GM12873 (cell line): ENCODE data around the gene RNF126.

Experiments
- TF ChIP-seq, protein P1 (sequence below): IDR thresholded peaks from 2 replicates; pipeline ENCODE4 v1.5.1; 2012; ENCODE audit warnings: low read depth, mild to moderate bottlenecking, moderate library complexity, low read length, control low read depth; ENCODE audit not compliant: insufficient read depth; ENCODE audit errors: missing control alignments

The RNF126 gene

DNA sequence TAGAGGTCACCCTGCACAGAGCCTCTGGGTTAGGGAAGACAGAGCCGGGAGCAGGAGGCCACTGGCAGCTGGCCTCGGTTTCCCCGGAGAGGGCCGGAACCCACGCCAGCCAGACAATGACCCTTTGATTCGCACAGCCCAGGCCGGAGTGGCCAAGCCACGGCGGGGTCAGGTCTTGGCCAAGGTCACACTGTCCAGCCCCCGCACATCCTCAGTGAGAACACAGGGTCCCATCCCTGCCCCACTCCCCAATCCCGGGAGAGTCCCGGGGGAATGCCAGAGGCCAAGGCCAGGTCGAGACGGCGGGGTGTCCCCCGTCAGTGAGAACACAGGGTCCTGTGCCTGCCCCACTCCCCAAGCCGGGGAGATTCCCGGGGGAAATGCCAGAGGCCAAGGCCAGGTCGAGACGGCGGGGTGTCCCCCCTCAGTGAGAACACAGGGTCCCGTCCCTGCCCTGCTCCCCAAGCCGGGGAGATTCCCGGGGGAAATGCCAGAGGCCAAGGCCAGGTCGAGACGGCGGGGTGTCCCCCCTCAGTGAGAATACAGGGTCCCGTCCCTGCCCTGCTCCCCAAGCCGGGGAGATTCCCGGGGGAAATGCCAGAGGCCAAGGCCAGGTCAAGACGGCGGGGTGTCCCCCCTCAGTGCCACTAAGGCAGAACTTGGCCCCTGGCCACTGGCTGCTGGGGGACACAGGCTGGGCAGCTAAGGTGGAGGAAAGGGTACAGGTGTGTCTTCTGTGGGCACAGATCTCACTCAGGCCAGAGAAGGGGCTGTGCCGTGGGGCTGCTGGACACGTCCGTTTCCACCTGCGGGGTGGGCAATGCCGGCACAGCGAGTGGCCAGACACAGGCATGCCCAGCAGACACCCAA is 11.5 kb upstream of the RNF126 start:
- TF ChIP-seq, protein P1, sequence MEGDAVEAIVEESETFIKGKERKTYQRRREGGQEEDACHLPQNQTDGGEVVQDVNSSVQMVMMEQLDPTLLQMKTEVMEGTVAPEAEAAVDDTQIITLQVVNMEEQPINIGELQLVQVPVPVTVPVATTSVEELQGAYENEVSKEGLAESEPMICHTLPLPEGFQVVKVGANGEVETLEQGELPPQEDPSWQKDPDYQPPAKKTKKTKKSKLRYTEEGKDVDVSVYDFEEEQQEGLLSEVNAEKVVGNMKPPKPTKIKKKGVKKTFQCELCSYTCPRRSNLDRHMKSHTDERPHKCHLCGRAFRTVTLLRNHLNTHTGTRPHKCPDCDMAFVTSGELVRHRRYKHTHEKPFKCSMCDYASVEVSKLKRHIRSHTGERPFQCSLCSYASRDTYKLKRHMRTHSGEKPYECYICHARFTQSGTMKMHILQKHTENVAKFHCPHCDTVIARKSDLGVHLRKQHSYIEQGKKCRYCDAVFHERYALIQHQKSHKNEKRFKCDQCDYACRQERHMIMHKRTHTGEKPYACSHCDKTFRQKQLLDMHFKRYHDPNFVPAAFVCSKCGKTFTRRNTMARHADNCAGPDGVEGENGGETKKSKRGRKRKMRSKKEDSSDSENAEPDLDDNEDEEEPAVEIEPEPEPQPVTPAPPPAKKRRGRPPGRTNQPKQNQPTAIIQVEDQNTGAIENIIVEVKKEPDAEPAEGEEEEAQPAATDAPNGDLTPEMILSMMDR = no peak

DNA sequence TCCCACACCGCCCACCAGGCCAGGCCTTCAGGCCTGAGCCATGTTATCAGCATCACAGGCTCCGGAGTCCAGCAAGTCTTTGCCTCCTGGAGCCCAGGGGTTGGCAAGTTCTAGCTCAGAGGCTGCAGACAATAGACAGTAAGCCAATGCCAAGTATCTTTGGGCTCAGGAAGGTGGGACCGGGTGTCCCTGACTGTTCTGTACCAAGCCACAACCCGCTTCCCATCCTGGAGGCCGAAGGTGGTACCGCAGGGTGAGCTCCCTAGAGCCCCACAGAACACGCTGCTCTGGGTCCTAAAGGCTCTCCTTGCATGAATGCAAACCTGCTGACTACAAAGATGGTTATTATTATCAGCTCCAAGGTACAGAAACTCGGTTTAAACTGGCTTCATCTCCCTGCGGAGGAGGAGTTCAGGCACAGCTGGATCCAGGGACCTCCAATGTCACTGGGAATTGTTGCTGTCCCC is 7.6 kb upstream of the RNF126 start:
- TF ChIP-seq, protein P1 = peak; percentile 37

DNA sequence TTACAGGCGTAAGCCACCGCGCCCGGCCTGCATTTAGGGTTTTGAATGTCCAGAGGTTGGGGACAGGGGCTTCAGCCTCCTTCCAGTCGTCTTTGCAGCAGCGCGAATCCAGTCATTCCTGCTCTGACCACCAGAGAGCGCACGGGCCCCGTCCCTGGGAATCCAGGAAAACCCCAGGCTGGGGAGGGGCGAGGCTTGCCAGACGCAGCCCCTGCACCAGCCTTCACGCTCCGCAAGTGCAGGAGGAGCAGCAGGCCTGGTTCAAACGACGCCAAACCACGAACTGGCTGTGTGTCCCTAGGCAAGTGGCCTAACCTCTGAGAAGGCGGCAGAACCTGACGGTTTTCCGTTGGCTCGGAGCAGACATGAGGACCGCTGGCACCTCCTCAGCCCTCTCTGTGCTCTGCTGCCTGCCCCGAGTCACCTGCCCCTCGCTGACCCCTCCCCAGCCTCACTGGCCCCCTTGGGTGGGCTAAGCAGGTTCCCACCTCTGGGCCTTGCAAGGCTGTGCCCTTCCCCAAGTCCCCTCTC is 2.0 kb upstream of the RNF126 start:
- TF ChIP-seq, protein P1 = peak; percentile 91

DNA sequence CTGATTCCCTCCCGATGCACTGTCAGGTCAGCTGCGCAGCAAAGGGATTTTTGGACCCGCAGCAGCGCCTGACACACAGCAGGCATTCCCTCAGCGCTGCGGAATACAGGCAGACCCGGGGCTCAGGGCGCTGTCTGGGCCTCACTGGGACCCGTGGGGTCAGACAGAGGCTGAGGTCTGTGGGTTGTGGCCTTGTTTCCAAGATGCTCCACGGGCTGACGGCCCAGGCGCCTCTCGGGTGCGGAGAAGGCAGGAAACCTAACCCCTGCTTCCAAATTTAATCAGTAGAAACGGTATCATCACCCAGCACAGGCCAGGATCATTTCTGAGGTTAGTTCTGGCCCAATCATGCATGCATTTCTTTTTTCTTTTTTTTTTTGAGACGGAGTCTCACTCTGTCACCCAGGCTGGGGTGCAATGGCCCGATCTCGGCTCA is 686 bp upstream of the RNF126 start:
- TF ChIP-seq, protein P1 = no peak

DNA sequence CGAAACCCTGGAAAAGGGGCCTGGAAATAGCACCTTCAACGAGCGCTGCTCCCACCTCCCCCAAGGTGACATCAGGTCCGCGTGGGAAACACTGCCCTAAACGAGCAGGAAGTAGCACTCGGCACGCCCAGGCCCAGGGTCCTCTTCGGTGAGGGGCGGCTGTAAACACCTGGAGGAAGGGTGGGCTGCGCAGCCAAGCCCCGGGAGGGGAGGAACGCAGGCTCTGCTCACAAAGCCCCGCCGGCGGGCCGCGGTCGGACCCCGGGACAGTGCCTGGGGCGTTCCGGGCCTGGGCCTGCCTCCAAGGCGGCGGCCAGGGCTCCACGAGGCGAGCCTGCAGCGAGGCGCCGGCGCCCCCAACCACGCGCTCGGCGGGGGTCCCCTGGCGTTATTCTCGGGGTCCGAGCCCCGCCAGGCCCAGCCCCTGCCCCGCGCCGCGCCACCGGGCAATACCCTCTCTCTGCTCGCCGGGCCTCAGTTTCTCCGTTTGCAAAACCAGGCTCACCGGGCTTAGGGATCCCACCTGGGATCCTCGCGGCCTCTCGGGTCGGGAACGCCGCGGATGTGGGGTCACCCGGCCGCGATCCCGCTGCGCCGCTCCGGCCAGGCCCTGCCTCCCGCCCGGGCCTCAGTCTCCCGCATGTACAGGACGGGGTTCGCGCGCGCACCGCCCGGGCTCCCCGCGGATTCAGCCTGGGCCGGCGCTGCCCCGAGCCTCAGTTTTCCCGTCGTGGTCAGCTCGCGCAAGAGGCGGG is 630 bp downstream of the RNF126 start:
- TF ChIP-seq, protein P1 = no peak

DNA sequence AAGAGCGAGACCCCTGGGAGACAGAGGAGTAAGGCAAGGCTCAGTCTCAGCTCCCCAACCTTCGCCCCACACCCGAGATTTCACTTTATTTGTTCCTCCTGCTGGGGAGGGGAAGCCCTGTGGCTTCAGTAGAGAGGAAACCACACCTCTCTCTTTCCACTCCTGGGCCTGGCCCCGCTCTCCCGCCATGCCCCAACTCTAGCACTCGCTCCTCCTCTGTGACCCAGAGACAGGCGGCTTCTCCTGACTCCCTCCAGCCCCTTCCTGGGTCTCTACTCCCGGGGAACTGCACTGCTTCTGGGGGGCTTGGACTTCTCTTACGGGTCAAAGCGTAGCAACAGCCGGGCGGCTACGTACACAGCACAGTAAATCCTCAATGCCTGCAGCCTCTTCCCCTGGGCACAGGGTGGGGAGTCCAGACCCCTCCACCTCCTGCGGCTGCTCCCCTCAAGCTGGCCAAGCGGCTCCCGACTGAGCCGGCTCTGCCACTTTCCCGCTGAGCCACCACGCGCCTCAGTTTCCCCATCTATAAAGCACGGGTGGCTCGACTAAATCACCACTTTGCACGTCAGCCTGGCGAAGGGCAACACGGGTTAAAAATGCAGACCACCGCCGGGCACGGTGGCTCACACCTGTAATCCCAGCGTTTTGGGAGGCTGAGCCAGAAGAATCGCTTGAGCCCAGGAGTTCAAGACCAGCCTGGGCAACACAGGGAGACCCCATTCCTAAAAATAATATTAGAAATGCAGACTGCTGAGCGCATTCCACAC is 1.4 kb downstream of the RNF126 start:
- TF ChIP-seq, protein P1 = no peak
